ENCODE data around the gene CNOT4.

CNOT4 gene

DNA sequence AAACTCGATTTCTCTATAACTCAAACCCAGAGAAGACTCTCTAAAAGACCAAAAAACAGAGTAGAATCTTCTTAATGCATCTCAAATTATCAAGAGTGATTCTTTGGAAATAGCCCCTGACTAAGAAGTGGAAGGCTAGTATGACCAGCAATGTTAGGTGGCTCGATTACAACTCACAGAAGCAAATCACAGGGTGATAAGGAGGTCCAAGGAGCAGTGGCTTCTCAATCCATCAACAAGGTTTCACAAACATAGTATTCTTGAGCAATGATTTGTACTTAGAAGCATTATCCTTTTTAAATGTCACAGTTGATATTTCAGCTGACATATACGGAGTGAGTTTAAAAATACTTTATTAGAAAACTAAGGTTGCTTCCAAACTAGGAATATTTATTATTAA, 127.7 kb downstream of the CNOT4 start:
- in situ Hi-C loops (cut with HindIII; ENCODE audit: low pct_ligation_motif_present, low pct_unique_long_range_greater_than_20kb, low sequenced_read_pairs), result no loop called here
- no peak for DNase-seq

DNA sequence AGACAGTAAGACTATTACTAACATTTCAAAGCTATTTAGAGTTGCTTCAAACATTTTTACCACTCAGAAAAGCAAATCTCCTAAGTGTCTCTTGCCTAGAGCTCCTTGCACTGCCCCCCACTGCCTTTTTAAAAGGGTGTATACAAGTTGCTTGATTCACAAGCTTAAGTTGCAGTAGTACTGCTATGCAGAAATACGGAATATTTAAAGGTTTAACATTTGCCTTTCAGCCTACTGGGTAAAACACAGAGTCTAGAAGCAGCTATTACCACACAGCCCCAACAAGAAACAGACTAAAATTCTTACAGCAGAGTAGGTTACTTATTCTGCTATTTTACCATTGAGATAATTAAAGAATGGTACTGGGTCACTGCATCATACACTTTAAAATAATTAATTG, 128.5 kb downstream of the CNOT4 start:
- in situ Hi-C loops (cut with HindIII; ENCODE audit: low pct_ligation_motif_present, low pct_unique_long_range_greater_than_20kb, low sequenced_read_pairs), result no loop called here
- no peak for DNase-seq

DNA sequence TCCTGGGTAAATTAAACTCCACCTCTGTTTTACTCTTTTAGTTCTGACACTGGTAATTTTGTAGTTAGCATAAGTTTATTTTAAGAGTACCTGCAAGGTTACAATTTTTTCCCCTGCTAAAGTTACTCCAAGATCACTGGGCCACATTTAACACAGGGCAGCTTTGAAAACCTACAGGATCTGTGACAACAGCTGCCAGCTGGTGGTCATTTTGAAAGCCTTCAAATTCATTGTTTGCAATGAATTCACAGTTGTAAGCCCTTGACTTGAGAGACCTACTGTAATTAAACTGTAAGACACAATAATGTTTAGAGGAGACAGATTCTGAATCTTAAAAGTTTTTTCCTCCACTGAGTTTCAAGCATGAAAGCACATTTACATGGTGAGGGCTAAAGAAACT, 129.6 kb downstream of the CNOT4 start:
- in situ Hi-C loops (cut with HindIII; ENCODE audit: low pct_ligation_motif_present, low pct_unique_long_range_greater_than_20kb, low sequenced_read_pairs), result no loop called here
- DNase-seq, result no peak

DNA sequence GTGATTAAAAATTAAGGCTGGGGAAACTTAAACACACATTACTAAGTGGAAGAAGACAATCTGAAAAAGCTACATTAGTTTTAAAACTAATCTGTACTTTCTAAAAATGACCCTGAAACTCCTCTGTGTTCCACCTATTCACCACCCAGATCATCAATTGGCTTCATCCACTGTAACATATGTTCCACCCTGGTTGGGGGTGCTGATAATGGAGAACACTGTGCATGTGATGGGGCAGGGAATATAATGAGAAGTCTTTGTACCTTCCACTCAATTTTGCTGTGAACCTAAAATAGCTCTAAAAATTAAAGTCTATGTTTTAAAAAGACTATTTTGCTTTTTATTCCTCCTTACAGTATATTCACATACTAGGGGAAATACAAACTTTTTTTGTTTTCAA, 132.7 kb downstream of the CNOT4 start:
- DNase-seq, result no peak
- in situ Hi-C loops (cut with HindIII; ENCODE audit: low pct_ligation_motif_present, low pct_unique_long_range_greater_than_20kb, low sequenced_read_pairs), result no loop called here

DNA sequence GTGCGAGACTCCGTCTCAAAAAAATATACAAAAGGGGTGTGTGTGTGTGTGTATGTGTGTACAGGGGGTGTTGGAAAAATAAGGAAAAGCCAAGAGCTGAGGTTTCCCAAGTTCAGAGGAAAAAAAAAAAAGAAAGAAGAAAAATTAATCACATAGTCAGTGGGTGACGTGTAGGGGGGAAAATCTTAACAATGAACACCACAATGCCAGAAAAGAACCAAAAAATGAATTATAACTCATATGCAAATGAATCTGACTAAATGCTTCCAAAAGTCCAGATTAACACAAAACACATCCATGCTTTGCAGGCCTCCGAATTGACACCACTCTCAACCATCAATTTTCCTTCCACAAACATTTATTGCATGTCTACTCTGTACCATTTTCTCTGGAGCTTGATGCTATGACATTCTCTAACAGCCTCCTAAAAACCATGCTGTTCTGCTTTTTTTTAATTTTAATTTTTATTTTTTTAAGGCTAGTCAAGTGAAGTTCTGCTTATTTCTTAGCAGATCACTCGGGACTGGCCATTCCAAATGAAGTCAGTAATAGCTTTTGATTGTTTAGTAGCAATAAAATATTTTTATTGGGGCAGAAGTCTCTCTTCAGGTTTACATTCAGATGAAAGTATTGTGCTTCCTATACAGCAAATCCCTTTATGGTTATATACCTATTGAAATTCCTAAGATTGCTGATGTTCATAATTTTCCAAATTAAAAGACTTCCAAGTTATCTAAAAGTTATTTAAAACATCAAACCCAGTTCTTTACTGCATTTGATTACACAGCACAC, 133.8 kb downstream of the CNOT4 start:
- DNase-seq, result no peak
- in situ Hi-C loops (cut with HindIII; ENCODE audit: low pct_ligation_motif_present, low pct_unique_long_range_greater_than_20kb, low sequenced_read_pairs), result no loop called here

DNA sequence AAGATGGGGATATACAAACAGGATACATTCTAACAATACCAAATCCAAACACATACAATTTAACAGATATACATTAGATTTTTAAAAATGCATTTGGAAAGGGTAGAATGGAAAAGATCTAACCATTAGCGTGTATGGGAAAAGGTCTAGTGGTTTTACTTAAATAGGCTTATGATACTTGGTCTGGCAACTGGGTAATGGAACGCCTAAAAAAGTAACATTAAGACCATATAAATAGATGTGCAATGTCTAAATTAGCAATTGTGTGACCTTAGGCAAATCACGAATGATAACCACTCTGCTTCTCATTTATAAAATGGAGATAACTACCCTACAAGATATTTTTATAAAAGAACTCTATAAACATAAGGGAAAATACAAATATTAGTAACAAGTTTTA, 135.2 kb downstream of the CNOT4 start:
- in situ Hi-C loops (cut with HindIII; ENCODE audit: low pct_ligation_motif_present, low pct_unique_long_range_greater_than_20kb, low sequenced_read_pairs), result no loop called here

DNA sequence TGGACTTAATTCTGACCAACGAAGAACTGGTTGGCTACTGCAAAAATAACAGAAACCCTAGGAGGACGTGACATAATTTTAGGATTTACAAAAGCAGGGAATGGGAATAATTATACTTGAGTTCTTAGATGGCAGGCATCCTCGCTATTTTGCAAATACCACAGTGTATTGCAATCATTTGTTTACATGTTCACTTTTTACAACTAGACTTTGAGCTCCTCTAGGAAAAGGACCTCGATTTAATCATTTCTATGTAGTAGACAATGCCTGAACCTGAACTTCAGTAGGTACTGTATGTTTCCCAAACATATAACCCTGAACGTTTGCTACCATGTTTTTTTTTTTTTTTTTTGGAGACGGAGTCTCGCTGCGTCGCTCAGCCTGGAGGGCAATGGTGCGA, 137.7 kb downstream of the CNOT4 start:
- in situ Hi-C loops (cut with HindIII; ENCODE audit: low pct_ligation_motif_present, low pct_unique_long_range_greater_than_20kb, low sequenced_read_pairs), result no loop called here
- DNase-seq, result no peak

More for the DNA sequence above, 135.2 kb downstream of the CNOT4 start:
- DNase-seq, result no peak

DNA sequence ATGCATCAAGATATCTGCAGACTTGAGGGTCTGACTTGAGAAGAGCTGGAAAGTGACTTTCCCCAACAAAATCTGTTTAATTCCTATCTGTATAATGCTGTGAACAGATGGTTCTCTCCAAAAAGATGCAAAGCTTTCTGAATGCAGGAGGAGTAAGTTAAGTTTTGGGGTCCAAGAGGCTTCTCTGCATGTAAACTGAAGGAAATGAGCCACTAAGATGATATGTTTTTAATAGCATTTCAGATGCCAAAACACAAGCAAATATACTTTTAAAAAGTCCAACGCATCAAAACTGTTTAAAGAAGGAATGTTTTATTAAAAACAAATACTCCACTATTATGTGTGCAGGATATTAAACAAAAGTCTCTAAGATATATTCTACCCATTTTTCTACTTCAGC, 139.2 kb downstream of the CNOT4 start:
- DNase-seq, result no peak
- in situ Hi-C loops (cut with HindIII; ENCODE audit: low pct_ligation_motif_present, low pct_unique_long_range_greater_than_20kb, low sequenced_read_pairs), result no loop called here

DNA sequence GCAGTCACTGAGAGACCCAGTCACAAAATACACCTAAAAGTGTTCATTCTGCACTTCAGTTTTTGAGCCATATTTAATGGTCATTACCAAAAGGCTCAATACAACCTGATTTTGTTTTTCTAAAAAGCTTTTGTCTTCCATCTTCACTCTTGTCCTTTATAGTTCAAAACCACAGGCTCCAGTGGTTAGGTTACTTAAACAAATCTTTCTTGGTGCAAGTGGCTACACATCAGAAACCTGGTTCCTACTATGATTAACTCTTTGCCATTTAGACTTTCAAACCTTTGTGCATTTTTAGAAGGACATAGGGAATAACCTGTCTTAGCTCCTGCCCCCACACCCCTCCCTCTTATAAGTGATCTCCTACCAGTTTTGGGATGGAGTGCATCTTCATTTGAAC, 140.5 kb downstream of the CNOT4 start:
- in situ Hi-C loops (cut with HindIII; ENCODE audit: low pct_ligation_motif_present, low pct_unique_long_range_greater_than_20kb, low sequenced_read_pairs), result no loop called here
- DNase-seq, result no peak

DNA sequence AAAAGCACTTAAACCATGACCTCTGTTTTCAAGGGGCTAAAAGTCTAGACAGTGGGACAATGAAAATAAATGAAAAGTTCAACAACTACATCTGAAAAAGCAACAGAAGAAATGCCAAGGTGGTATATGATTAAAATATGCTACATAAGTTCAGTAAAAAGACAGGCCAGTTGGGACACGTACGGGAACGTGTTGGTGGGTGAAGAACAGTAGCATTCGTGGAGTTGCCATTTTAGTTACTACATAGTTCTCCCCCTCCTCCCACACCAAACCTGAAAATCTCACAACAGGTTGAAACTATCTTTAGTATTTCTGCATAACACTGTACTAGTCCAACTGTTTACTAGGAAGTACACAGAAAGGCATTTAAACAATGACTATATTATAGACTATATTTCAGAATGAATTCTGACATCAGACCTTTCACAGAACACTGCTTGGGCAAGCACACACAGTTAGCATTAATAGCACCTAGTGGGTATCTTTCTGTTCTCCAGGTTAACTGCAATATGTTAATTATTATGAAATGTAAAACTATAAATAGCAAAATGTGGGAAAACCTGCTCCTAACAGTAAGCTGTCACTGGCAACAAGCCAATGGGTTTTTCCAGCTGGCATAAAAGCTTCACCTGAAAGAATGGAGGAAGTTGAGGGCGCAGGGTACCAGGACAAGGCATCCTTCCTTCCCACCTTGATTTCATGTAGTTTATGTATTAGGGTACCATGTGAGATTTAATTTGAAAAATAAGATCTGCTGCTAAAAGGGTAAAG, 141.3 kb downstream of the CNOT4 start:
- no peak for DNase-seq
- in situ Hi-C loops (cut with HindIII; ENCODE audit: low pct_ligation_motif_present, low pct_unique_long_range_greater_than_20kb, low sequenced_read_pairs), result no loop called here

DNA sequence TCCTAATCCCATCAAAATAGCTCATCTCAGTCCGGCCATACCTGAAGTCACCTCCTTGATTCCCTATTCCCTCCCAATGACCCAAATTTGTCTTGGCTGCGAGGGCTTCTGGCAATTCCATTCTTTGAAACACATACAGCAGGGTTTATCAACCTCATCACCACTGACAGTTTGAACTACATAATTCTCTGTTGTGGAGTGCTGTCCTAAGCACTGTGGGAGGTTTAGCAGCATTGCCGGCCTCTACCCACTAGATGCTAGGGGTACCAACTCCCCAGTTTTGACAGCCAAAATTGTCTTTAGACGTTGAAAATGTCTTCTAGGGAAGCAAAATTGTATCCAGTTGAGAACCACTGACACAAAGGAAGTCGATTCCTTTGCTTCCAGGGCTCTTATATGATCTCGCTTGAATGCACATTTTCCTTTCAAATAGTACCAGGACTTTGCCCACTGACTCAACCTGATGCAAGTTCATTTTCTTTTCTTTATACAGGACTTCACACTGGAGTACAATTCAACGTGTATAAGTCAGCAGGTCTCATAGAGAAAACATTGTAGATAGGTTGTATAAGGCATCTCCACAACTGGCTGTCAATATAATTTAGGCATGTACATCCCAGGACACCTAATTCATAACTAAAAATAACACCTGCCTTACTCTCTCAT, 142.9 kb downstream of the CNOT4 start:
- no peak for DNase-seq
- in situ Hi-C loops (cut with HindIII; ENCODE audit: low pct_ligation_motif_present, low pct_unique_long_range_greater_than_20kb, low sequenced_read_pairs), result no loop called here

DNA sequence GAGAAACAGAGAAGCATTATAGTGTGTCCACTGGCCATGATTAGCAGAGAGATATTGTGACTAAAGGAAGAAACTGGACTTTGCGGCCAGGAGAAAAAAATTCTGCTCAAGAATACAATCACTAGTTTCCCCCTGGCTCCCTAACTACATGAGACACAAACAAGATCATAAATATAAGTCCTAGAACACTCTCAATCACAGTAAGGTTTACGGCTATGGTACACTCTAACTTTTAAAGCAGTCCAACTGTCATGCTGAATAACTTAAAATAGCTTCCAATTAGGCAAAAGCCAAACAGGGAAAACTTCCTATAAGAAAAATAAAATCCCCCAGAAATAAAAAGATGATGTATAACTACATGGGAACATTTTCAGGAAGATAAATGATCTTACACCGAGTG, 144.2 kb downstream of the CNOT4 start:
- DNase-seq, result no peak

DNA sequence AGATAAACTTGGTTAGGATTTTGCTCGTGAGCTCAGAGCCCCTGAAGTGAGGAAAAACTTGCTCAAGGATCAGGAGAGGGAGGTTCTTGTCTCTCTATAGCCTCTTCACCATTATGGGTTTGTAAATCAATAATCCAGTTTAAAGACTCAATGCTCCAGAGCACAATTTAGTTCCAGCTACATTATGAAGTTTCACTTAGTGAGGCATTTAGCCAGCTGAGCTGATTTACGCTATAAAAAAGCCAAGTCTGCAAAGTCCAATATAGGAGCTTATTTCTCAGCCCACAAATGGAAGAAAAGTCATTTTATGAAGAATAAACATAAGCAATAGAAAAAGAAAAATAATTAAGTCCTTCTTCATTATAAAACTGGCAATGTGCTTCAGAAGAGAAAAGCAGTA, 145.7 kb downstream of the CNOT4 start:
- no peak for DNase-seq
- in situ Hi-C loops (cut with HindIII; ENCODE audit: low pct_ligation_motif_present, low pct_unique_long_range_greater_than_20kb, low sequenced_read_pairs), result no loop called here

More for the DNA sequence above, 144.2 kb downstream of the CNOT4 start:
- in situ Hi-C loops (cut with HindIII; ENCODE audit: low pct_ligation_motif_present, low pct_unique_long_range_greater_than_20kb, low sequenced_read_pairs), result no loop called here

DNA sequence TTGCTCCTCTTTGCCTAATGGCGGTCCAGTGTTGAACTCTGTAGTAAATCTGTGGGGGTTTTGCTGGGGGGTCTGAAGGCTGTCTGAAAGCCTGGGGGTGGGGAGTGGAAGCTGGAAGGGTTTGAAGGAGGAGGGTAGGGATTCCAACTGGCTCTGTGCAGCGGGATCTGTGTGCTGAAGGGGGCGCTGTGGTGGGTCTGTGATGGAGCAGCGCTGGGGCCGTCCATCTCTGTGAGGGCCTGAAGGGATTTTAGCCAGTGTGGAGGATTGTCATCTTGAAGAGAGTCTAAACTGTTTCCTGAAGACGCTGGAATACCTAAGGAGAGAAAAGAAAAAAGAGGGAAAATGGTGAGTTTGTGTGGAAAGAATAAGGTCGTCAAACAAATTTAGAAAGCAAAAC, 147.0 kb downstream of the CNOT4 start:
- in situ Hi-C loops (cut with HindIII; ENCODE audit: low pct_ligation_motif_present, low pct_unique_long_range_greater_than_20kb, low sequenced_read_pairs), result no loop called here
- no peak for DNase-seq

DNA sequence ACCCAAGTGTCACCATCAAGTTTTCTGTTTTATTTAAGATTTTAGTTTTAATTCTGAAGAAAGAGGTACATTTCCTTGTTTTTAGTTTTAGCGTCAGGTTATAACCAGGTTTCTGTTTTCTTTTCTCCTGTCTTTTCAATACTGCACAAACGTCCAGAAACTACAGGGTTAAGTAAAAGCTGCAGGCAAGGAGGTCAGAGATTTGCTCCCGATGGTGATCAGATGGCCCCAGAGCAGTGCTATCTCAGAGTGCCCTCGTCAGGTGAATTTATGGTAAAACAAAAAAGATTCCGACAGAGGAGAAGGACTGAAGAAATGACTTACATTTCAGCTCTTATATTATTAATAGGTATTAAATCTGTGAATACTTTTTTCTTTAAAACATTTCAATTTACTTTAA, 148.1 kb downstream of the CNOT4 start:
- no peak for DNase-seq
- in situ Hi-C loops (cut with HindIII; ENCODE audit: low pct_ligation_motif_present, low pct_unique_long_range_greater_than_20kb, low sequenced_read_pairs), result no loop called here

DNA sequence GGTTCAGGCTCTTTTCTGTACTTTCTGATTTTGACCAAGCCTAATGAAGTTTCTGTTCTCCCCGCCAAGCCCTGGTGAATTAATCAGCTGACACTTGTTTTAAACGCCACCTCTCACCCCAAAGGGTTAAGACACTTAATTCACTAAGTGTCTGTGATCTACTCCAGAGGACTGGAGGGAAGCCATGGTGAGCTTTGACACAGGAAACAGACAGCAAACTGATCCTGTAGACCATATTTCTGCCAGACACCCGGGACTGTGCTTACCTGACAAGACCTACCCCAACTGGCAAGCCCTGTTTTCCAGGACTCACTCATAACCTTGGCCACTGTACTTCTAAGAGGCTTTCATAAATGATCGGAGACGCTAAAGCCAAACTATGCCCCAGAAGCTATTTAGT, 150.3 kb downstream of the CNOT4 start:
- DNase-seq, result no peak
- in situ Hi-C loops (cut with HindIII; ENCODE audit: low pct_ligation_motif_present, low pct_unique_long_range_greater_than_20kb, low sequenced_read_pairs), result no loop called here

DNA sequence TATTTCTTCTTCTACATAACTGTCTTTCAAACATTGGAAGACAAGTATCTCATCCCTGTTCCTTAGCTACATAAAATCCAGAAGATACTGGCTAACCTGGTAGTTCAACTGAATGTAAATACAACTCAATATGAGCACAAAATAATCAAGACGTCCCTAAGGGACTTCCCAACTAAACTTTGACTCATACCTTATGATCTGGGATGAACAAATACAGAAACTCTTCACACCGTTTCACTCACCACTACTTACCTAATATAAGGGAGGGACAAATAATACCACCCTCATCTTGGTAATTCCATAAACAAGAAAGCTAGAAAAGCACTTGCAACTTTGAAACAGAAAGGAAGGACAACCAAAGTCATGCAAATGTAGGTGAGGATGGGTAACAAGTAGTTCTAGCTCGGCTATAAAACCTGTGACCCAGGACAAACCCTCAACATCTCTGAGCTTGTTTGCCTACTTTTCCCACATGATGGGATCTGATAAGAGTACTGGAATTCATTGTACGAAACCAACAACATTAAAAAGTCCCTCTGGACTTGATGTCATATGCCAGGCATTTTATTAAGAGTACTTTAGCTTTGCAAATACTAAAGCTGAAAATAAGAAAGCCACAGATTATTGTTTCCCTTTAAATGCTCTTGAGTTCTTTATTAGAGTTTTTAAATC, 154.4 kb downstream of the CNOT4 start:
- no peak for DNase-seq
- in situ Hi-C loops (cut with HindIII; ENCODE audit: low pct_ligation_motif_present, low pct_unique_long_range_greater_than_20kb, low sequenced_read_pairs), result no loop called here

DNA sequence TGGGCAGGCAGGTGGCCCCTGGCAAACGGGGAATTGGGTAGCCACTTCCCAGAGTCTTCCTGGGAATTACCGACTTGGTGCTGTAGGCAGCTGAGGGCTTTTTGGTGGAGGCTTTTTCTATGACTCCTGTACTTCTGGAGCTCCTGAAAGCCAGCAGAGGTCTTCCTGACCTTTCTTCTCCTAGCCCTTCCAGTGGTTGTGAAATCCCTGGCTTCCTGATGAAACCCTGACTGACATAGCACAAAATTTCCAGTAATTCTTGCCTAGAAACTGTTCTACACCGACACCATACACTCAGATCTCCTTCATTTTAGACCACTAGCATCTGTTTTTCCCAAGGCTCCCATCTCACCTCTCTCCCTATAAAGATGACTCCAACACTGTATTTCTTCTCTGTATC, 156.1 kb downstream of the CNOT4 start:
- in situ Hi-C loops (cut with HindIII; ENCODE audit: low pct_ligation_motif_present, low pct_unique_long_range_greater_than_20kb, low sequenced_read_pairs), result no loop called here

DNA sequence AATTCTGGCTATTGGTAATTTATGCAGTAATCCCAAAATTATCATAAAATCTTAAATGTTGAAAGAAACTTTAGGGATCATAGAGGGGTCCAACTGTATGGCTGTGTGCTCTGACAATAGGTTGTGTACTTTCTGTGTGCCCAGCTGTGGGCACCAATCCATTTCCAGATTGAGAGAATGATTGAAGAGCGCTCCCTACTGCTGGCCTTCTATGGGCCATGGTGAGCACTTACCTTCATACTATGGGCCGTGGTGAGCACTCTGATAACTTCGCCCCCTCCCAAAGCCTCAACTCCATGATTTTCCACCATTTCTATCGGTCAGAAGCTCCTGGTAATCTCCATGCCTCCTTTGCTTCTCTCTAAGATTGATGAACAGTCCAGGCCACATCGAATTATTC, 157.6 kb downstream of the CNOT4 start:
- in situ Hi-C loops (cut with HindIII; ENCODE audit: low pct_ligation_motif_present, low pct_unique_long_range_greater_than_20kb, low sequenced_read_pairs), result no loop called here

More for the DNA sequence above, 156.1 kb downstream of the CNOT4 start:
- no peak for DNase-seq

More for the DNA sequence above, 157.6 kb downstream of the CNOT4 start:
- no peak for DNase-seq
